HL-60 (cell line): Measurements from ENCODE around the gene ZNF800.

Experiments used
- CTCF ChIP-seq: IDR thresholded peaks from one replicate; pipeline ENCODE4 v1.5.1; 2011; ENCODE audit warnings: low read length, control low read depth, inconsistent platforms; ENCODE audit not compliant: insufficient read depth
- POLR2AphosphoS5 ChIP-seq: IDR thresholded peaks from 2 replicates; pipeline ENCODE4 v1.6.1; 2012; ENCODE audit warnings: low read depth

DNA sequence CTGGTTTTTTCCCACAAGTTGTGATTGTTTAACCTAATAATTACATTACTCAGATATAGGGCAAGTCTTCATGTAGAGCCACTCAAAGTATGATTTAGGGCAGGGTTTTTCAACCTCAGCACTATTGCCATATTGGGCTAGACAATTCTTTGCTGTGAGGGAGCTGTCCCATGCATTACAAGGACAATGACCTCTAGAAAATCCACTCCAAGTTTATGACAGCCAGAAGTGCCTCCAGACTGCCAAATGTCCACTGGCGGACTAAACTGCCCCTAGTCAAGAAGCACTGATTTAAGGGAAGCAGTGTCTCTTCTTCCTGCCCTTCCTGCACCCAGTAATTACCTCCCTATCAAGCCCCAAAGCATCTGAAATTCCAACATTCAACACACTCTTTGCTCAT, 54.4 kb downstream of the ZNF800 start:
- no peak for TF ChIP-seq CTCF
- no peak for TF ChIP-seq POLR2AphosphoS5
